Activated T-cell treated with anti-CD3 and anti-CD28 coated beads, Interleukin-2, amount 50 U/mL, for 1 hour (primary cell): ENCODE measurements around the gene COL18A1.
"Not testable (repeated sequence)": the region's sequence is repeated elsewhere in the genome, so short reads cannot be mapped to it uniquely, and the experiment has no call there.

Experiments
- DNase-seq: peaks from one replicate; pipeline ENCODE4 v3.0.0-alpha.2; 2020

Gene COL18A1

GRCh38 chr21:45550522-45551210, 145.7 kb downstream of the COL18A1 start:
- peak; percentile 40 for DNase-seq

GRCh38 chr21:45551316-45551715, 146.4 kb downstream of the COL18A1 start:
- peak; percentile 38 for DNase-seq

- no peak for DNase-seq
These were observed 147.1 kb downstream of the COL18A1 start for GRCh38 chr21:45551783-45552695.

GRCh38 chr21:45552696-45553391, 147.9 kb downstream of the COL18A1 start:
- no peak for DNase-seq

- DNase-seq = peak; percentile 98
These were observed 149.7 kb downstream of the COL18A1 start for GRCh38 chr21:45554477-45555175.

GRCh38 chr21:45555251-45555556, 150.2 kb downstream of the COL18A1 start:
- no peak for DNase-seq

- DNase-seq = peak; percentile 69
These were observed 150.8 kb downstream of the COL18A1 start for GRCh38 chr21:45555557-45556301.

GRCh38 chr21:45556302-45556644, 151.3 kb downstream of the COL18A1 start:
- no peak for DNase-seq

GRCh38 chr21:45556645-45557615, 152.0 kb downstream of the COL18A1 start:
- DNase-seq = no peak

GRCh38 chr21:45557616-45558043, 152.7 kb downstream of the COL18A1 start:
- peak; percentile 19 for DNase-seq

- peak; percentile 16 for DNase-seq
These were observed 153.2 kb downstream of the COL18A1 start for GRCh38 chr21:45558044-45558721.

GRCh38 chr21:45559216-45560105, 154.5 kb downstream of the COL18A1 start:
- DNase-seq = peak; percentile 2

- DNase-seq = peak; percentile 5
These were observed 155.4 kb downstream of the COL18A1 start for GRCh38 chr21:45560106-45561021.

GRCh38 chr21:45561241-45561640, 156.3 kb downstream of the COL18A1 start:
- not testable (repeated sequence) for DNase-seq

GRCh38 chr21:45562402-45562801, 157.4 kb downstream of the COL18A1 start:
- DNase-seq = no peak

GRCh38 chr21:45562965-45563364, 158.0 kb downstream of the COL18A1 start:
- DNase-seq = no peak
